Measurements from ENCODE around the gene AADACL2. TPM values are rescaled to one million over a fixed set of nuclear protein-coding genes. Genes with fewer than 3 reads are reported as not detected.

Gene AADACL2
- total RNA-seq, 1 donor: not detected

GRCh38 chr3:151743855-151744254, 10.1 kb downstream of the AADACL2 start:
- no peak overlapping the region for H2AFZ ChIP-seq (ENCODE audit: low read length)
- H3K9me3 ChIP-seq (ENCODE audit: low read depth, low read length): no peaks in the 10 kb centered on the region
- no peak overlapping the region for H3K4me2 ChIP-seq (ENCODE audit: insufficient read depth, low read length)
- peaks cover 2% of the 10 kb centered on the region for H3K27me3 ChIP-seq (ENCODE audit: insufficient read depth, low read length)
- no peak overlapping the region for H3K27ac ChIP-seq (ENCODE audit: low read depth, low read length)
- H3K79me2 ChIP-seq (ENCODE audit: insufficient read depth, low read length): no peaks in the 10 kb centered on the region
- H3K4me1 ChIP-seq (ENCODE audit: insufficient read depth, low read length): no peaks in the 10 kb centered on the region
- H4K20me1 ChIP-seq (ENCODE audit: insufficient read depth, low read length): no peaks in the 10 kb centered on the region
- no peaks in the 10 kb centered on the region for H3K36me3 ChIP-seq (ENCODE audit: insufficient read depth, low read length)
- no peak overlapping the region for H3K4me3 ChIP-seq (ENCODE audit: insufficient read depth, low read length)
- TF ChIP-seq CTCF (IDR thresholded peaks at IDR 0.05; ENCODE audit: extremely low read depth, low read depth, low read length): no peak
- DNase-seq (ENCODE audit: insufficient read length, low spot score, missing footprints): no peak

- Histone ChIP-seq H3K4me3 (ENCODE audit: insufficient read depth, low read length) (no peak overlapping the region), H2AFZ (ENCODE audit: low read length) (no peak overlapping the region), H3K27me3 (ENCODE audit: insufficient read depth, low read length) (no peaks in the 10 kb centered on the region), H3K79me2 (ENCODE audit: insufficient read depth, low read length) (no peaks in the 10 kb centered on the region), H3K9me3 (ENCODE audit: low read depth, low read length) (no peaks in the 10 kb centered on the region), H4K20me1 (ENCODE audit: insufficient read depth, low read length) (no peaks in the 10 kb centered on the region), H3K4me1 (ENCODE audit: insufficient read depth, low read length) (no peaks in the 10 kb centered on the region), H3K36me3 (ENCODE audit: insufficient read depth, low read length) (no peaks in the 10 kb centered on the region), H3K4me2 (ENCODE audit: insufficient read depth, low read length) (no peak overlapping the region), H3K27ac (ENCODE audit: low read depth, low read length) (no peak overlapping the region)
- DNase-seq (ENCODE audit: insufficient read length, low spot score, missing footprints): no peak
- no peak for TF ChIP-seq CTCF (IDR thresholded peaks at IDR 0.05; ENCODE audit: extremely low read depth, low read depth, low read length)
These were observed 16.5 kb downstream of the AADACL2 start for GRCh38 chr3:151750181-151750580.

GRCh38 chr3:151750678-151751077, 17.0 kb downstream of the AADACL2 start:
- DNase-seq (ENCODE audit: insufficient read length, low spot score, missing footprints): no peak
- Histone ChIP-seq H4K20me1 (ENCODE audit: insufficient read depth, low read length) (no peaks in the 10 kb centered on the region), H3K27me3 (ENCODE audit: insufficient read depth, low read length) (no peaks in the 10 kb centered on the region), H3K9me3 (ENCODE audit: low read depth, low read length) (no peaks in the 10 kb centered on the region), H3K27ac (ENCODE audit: low read depth, low read length) (no peak overlapping the region), H3K4me3 (ENCODE audit: insufficient read depth, low read length) (no peak overlapping the region), H3K79me2 (ENCODE audit: insufficient read depth, low read length) (no peaks in the 10 kb centered on the region), H3K36me3 (ENCODE audit: insufficient read depth, low read length) (no peaks in the 10 kb centered on the region), H2AFZ (ENCODE audit: low read length) (no peak overlapping the region), H3K4me1 (ENCODE audit: insufficient read depth, low read length) (no peaks in the 10 kb centered on the region), H3K4me2 (ENCODE audit: insufficient read depth, low read length) (no peak overlapping the region)
- no peak for TF ChIP-seq CTCF (IDR thresholded peaks at IDR 0.05; ENCODE audit: extremely low read depth, low read depth, low read length)

- DNase-seq (ENCODE audit: insufficient read length, low spot score, missing footprints): no peak
- TF ChIP-seq CTCF (IDR thresholded peaks at IDR 0.05; ENCODE audit: extremely low read depth, low read depth, low read length): no peak
- Histone ChIP-seq H3K4me2 (ENCODE audit: insufficient read depth, low read length) (no peak overlapping the region), H4K20me1 (ENCODE audit: insufficient read depth, low read length) (no peaks in the 10 kb centered on the region), H3K4me1 (ENCODE audit: insufficient read depth, low read length) (no peaks in the 10 kb centered on the region), H3K27me3 (ENCODE audit: insufficient read depth, low read length) (no peaks in the 10 kb centered on the region), H3K27ac (ENCODE audit: low read depth, low read length) (no peak overlapping the region), H3K79me2 (ENCODE audit: insufficient read depth, low read length) (no peaks in the 10 kb centered on the region), H3K9me3 (ENCODE audit: low read depth, low read length) (no peaks in the 10 kb centered on the region), H3K4me3 (ENCODE audit: insufficient read depth, low read length) (no peak overlapping the region), H3K36me3 (ENCODE audit: insufficient read depth, low read length) (no peaks in the 10 kb centered on the region), H2AFZ (ENCODE audit: low read length) (no peak overlapping the region)
These were observed 17.4 kb downstream of the AADACL2 start for GRCh38 chr3:151751161-151751560.
